ENCODE data around the gene SLC1A1. TPM values are rescaled to one million over a fixed set of nuclear protein-coding genes. Genes with fewer than 3 reads are reported as not detected.
A peak's percentile ranks its signal among the peaks of the same experiment; 100 is the strongest.

Gene SLC1A1
- total and polyA plus RNA-seq, 2 experiments from 2014 or later = 34.6 to 47.6 TPM

GRCh38 chr9:4567601-4568000 is 77.3 kb downstream of the SLC1A1 start:
- no peaks in the 10 kb centered on the region for H3K9me3 ChIP-seq (ENCODE audit: low read depth)
- H3F3A ChIP-seq (ENCODE audit: insufficient read depth) = no peaks in the 10 kb centered on the region
- no peaks in the 10 kb centered on the region for H3K9me2 ChIP-seq (ENCODE audit: insufficient read depth)
- no peaks in the 10 kb centered on the region for H3K79me2 ChIP-seq (ENCODE audit: insufficient read depth)
- H3K9ac ChIP-seq = no peak overlapping the region
- H3K4me1 ChIP-seq (ENCODE audit: insufficient read depth) = no peaks in the 10 kb centered on the region
- in situ Hi-C loops (cut with MboI) = no loop called here
- H3K27me3 ChIP-seq (replicated peaks; ENCODE audit: insufficient read depth) = no peaks in the 10 kb centered on the region
- H3K27ac ChIP-seq = no peak overlapping the region
- peaks cover 21% of the 10 kb centered on the region; the same call in 1 of the 2 replicates for H3K36me3 ChIP-seq (ENCODE audit: low read depth)
- H2AFZ ChIP-seq = no peak overlapping the region
- no peaks in the 10 kb centered on the region for H4K20me1 ChIP-seq (ENCODE audit: insufficient read depth)
- TF ChIP-seq EZH2 (IDR thresholded peaks at IDR 0.05; ENCODE audit: insufficient read depth, poor library complexity, severe bottlenecking) = no peak
- TF ChIP-seq EZH2phosphoT487 (IDR thresholded peaks at IDR 0.05; ENCODE audit: insufficient read depth, low read depth) = no peak
- H3K4me2 ChIP-seq (ENCODE audit: unreplicated experiment) = no peak overlapping the region
- 97 to 98% methylated on average over 8 of the region's 8 CpGs for WGBS, 2 experiments (ENCODE audit: low coverage in 1 of 2, low lambda C conversion rate in 2 of 2, missing lambda C conversion rate in 2 of 2)
- H3K4me3 ChIP-seq = no peak overlapping the region
- DNase-seq = no peak

- no peaks in the 10 kb centered on the region for H3K9me2 ChIP-seq (ENCODE audit: insufficient read depth)
- no peak overlapping the region for H3K4me2 ChIP-seq (ENCODE audit: unreplicated experiment)
- H4K20me1 ChIP-seq (ENCODE audit: insufficient read depth) = no peaks in the 10 kb centered on the region
- H3K27me3 ChIP-seq (replicated peaks; ENCODE audit: insufficient read depth) = no peaks in the 10 kb centered on the region
- no peak overlapping the region for H2AFZ ChIP-seq
- H3F3A ChIP-seq (ENCODE audit: insufficient read depth) = no peaks in the 10 kb centered on the region
- H3K27ac ChIP-seq = no peak overlapping the region
- no peaks in the 10 kb centered on the region for H3K79me2 ChIP-seq (ENCODE audit: insufficient read depth)
- TF ChIP-seq EZH2 (IDR thresholded peaks at IDR 0.05; ENCODE audit: insufficient read depth, poor library complexity, severe bottlenecking) = no peak
- no peak for TF ChIP-seq EZH2phosphoT487 (IDR thresholded peaks at IDR 0.05; ENCODE audit: insufficient read depth, low read depth)
- peaks cover 28% of the 10 kb centered on the region; the same call in 1 of the 2 replicates for H3K36me3 ChIP-seq (ENCODE audit: low read depth)
- H3K4me3 ChIP-seq = no peak overlapping the region
- H3K9ac ChIP-seq = no peak overlapping the region
- no peaks in the 10 kb centered on the region for H3K9me3 ChIP-seq (ENCODE audit: low read depth)
- DNase-seq = peak; percentile 12
- no peaks in the 10 kb centered on the region for H3K4me1 ChIP-seq (ENCODE audit: insufficient read depth)
- in situ Hi-C loops (cut with MboI) = no loop called here
These were observed 78.8 kb downstream of the SLC1A1 start for GRCh38 chr9:4569101-4569500.

GRCh38 chr9:4572184-4572826 is 82.0 kb downstream of the SLC1A1 start:
- no peaks in the 10 kb centered on the region for H3K4me1 ChIP-seq (ENCODE audit: insufficient read depth)
- no peak overlapping the region for H3K9ac ChIP-seq
- TF ChIP-seq EZH2phosphoT487 (IDR thresholded peaks at IDR 0.05; ENCODE audit: insufficient read depth, low read depth) (no peak), EZH2 (IDR thresholded peaks at IDR 0.05; ENCODE audit: insufficient read depth, poor library complexity, severe bottlenecking) (no peak)
- no peaks in the 10 kb centered on the region for H3K27me3 ChIP-seq (replicated peaks; ENCODE audit: insufficient read depth)
- no peak overlapping the region for H3K4me2 ChIP-seq (ENCODE audit: unreplicated experiment)
- no peak overlapping the region for H2AFZ ChIP-seq
- no peak for DNase-seq
- no peaks in the 10 kb centered on the region for H4K20me1 ChIP-seq (ENCODE audit: insufficient read depth)
- H3K27ac ChIP-seq = no peak overlapping the region
- no peaks in the 10 kb centered on the region for H3K9me3 ChIP-seq (ENCODE audit: low read depth)
- H3K4me3 ChIP-seq = no peak overlapping the region
- 57% methylated on average over 5 of the region's 5 CpGs for WGBS, 2 experiments (ENCODE audit: low coverage in 1 of 2, low lambda C conversion rate in 2 of 2, missing lambda C conversion rate in 2 of 2)
- H3K36me3 ChIP-seq (ENCODE audit: low read depth) = peaks cover 29% of the 10 kb centered on the region; the same call in 1 of the 2 replicates
- in situ Hi-C loops (cut with MboI) = no loop called here
- no peaks in the 10 kb centered on the region for H3F3A ChIP-seq (ENCODE audit: insufficient read depth)
- no peaks in the 10 kb centered on the region for H3K9me2 ChIP-seq (ENCODE audit: insufficient read depth)
- H3K79me2 ChIP-seq (ENCODE audit: insufficient read depth) = no peaks in the 10 kb centered on the region

GRCh38 chr9:4573176-4573575 is 82.9 kb downstream of the SLC1A1 start:
- no peaks in the 10 kb centered on the region for H3K9me3 ChIP-seq (ENCODE audit: low read depth)
- no peaks in the 10 kb centered on the region for H4K20me1 ChIP-seq (ENCODE audit: insufficient read depth)
- no peak overlapping the region for H2AFZ ChIP-seq
- no peak overlapping the region for H3K4me3 ChIP-seq
- in situ Hi-C loops (cut with MboI) = no loop called here
- H3K36me3 ChIP-seq (ENCODE audit: low read depth) = peaks cover 30% of the 10 kb centered on the region; the same call in 1 of the 2 replicates
- WGBS, 2 experiments (ENCODE audit: low coverage in 1 of 2, low lambda C conversion rate in 2 of 2, missing lambda C conversion rate in 2 of 2) = 69 to 70% methylated on average over 4 of the region's 4 CpGs
- H3K4me1 ChIP-seq (ENCODE audit: insufficient read depth) = no peaks in the 10 kb centered on the region
- TF ChIP-seq EZH2phosphoT487 (IDR thresholded peaks at IDR 0.05; ENCODE audit: insufficient read depth, low read depth) = no peak
- H3K9me2 ChIP-seq (ENCODE audit: insufficient read depth) = no peaks in the 10 kb centered on the region
- 0 out of 2 replicates have a peak, but pooled peaks cover 3% of the 10 kb centered on the region for H3F3A ChIP-seq (ENCODE audit: insufficient read depth)
- no peaks in the 10 kb centered on the region for H3K79me2 ChIP-seq (ENCODE audit: insufficient read depth)
- H3K4me2 ChIP-seq (ENCODE audit: unreplicated experiment) = no peak overlapping the region
- no peak overlapping the region for H3K9ac ChIP-seq
- no peak for DNase-seq
- no peaks in the 10 kb centered on the region for H3K27me3 ChIP-seq (replicated peaks; ENCODE audit: insufficient read depth)
- H3K27ac ChIP-seq = no peak overlapping the region

All from GM23248 (cell line).